Measurements from ENCODE around the gene ZNF322.

The ZNF322 gene

GRCh38 chr6:26660000-26660361 is 435 bp upstream of the ZNF322 start:
- Histone ChIP-seq H3K36me3 (ENCODE audit: control insufficient read depth, insufficient read depth, low read length) (peaks cover 7% of the 10 kb centered on the region), H3K4me3 (ENCODE audit: insufficient read depth, low read depth, low read length) (peak overlapping the region; percentile 83), H3K4me1 (ENCODE audit: control insufficient read depth, insufficient read depth, low read length) (peaks cover 8% of the 10 kb centered on the region), H3K9me3 (ENCODE audit: control insufficient read depth, low read length) (no peaks in the 10 kb centered on the region), H3K27ac (ENCODE audit: insufficient read depth, low read depth, low read length, poor library complexity, severe bottlenecking) (no peak overlapping the region), H3K27me3 (ENCODE audit: control insufficient read depth, insufficient read depth, low read length, poor library complexity, severe bottlenecking) (peaks cover 40% of the 10 kb centered on the region)
- 0 to 1% methylated on average over 5 of the region's 5 CpGs for WGBS, 2 experiments

DNA sequence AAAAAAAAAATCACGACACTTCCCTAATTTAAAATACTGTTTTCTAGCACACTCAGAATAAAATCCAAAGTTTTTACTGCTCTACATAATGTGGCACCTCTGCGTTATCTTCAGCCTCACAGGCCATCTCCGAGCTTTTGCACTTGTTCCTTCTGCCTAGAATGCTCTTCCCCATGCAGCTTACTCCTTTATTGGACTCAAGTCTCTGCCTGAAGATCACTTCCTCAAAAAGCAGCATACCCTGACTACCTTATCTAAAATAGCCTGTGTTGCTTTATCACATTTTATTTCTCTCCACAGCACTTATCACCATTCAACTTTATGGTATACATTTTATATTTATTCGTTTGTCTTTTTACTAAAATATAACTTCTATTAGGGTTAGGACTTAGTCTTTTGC is 2.3 kb downstream of the ZNF322 start:
- peaks cover 13% of the 10 kb centered on the region for H3K36me3 ChIP-seq (ENCODE audit: control insufficient read depth, insufficient read depth, low read length)
- WGBS, 2 experiments, result 92 to 93% methylated on average over 3 of the region's 4 CpGs
- no peaks in the 10 kb centered on the region for H3K9me3 ChIP-seq (ENCODE audit: control insufficient read depth, low read length)
- H3K4me1 ChIP-seq (ENCODE audit: control insufficient read depth, insufficient read depth, low read length), result peaks cover 8% of the 10 kb centered on the region
- H3K27me3 ChIP-seq (ENCODE audit: control insufficient read depth, insufficient read depth, low read length, poor library complexity, severe bottlenecking), result peaks cover 19% of the 10 kb centered on the region
- no peak overlapping the region for H3K27ac ChIP-seq (ENCODE audit: insufficient read depth, low read depth, low read length, poor library complexity, severe bottlenecking)
- H3K4me3 ChIP-seq (ENCODE audit: insufficient read depth, low read depth, low read length), result no peak overlapping the region

DNA sequence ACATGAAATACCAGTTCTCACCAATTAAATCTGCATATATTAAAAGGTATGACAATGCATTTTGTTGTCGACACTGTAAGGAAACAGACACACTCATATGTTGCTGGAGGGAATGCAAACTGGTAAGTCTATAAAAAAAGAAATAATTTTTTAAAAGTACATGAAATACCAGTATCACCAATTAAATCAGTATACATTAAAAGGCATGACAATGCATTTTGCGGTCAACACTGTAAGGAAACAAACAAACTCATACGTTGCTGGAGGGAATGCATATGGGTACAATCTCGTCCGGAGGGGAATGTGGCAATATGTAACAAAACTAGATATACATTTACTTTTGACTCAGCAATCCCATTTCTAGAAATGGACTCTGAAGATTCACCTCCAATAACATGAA is 6.5 kb downstream of the ZNF322 start:
- Histone ChIP-seq H3K27me3 (ENCODE audit: control insufficient read depth, insufficient read depth, low read length, poor library complexity, severe bottlenecking) (no peaks in the 10 kb centered on the region), H3K4me3 (ENCODE audit: insufficient read depth, low read depth, low read length) (no peak overlapping the region), H3K36me3 (ENCODE audit: control insufficient read depth, insufficient read depth, low read length) (peaks cover 13% of the 10 kb centered on the region), H3K27ac (ENCODE audit: insufficient read depth, low read depth, low read length, poor library complexity, severe bottlenecking) (no peak overlapping the region), H3K9me3 (ENCODE audit: control insufficient read depth, low read length) (no peaks in the 10 kb centered on the region), H3K4me1 (ENCODE audit: control insufficient read depth, insufficient read depth, low read length) (peaks cover under 1% of the 10 kb centered on the region)
- whole genome bisulfite sequencing, 2 experiments, result 96 to 100% methylated on average over 1 to 5 of the region's 5 CpGs

DNA sequence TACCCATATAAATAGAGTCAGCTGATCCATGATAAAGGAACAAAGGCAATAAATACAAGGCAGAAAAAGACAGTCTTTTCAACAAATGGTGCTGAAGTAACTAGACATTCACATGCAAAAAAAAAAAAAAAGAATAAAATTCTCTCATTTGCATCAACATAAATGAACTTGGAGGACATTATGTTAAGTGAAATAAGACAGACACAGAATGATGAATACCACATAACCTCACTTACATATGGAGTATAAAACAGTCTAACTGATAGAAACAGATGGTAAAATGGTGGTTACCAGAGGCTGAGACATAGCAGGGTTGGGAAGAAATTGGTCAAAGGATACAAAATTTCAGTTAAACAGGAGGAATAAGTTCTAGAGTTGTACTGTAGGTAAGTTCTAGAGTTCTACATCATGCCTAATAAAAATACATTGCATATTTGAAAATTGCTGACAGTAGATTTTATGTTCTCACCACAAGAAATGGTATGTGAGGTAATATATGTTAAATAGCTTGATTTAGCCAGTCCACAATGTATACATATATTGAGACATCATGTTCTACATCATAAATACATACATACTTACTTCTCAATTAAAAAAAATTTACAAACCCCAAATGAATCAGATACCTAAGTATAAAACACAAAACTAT is 8.3 kb downstream of the ZNF322 start:
- H3K9me3 ChIP-seq (ENCODE audit: control insufficient read depth, low read length), result no peaks in the 10 kb centered on the region
- H3K36me3 ChIP-seq (ENCODE audit: control insufficient read depth, insufficient read depth, low read length), result peaks cover 13% of the 10 kb centered on the region

DNA sequence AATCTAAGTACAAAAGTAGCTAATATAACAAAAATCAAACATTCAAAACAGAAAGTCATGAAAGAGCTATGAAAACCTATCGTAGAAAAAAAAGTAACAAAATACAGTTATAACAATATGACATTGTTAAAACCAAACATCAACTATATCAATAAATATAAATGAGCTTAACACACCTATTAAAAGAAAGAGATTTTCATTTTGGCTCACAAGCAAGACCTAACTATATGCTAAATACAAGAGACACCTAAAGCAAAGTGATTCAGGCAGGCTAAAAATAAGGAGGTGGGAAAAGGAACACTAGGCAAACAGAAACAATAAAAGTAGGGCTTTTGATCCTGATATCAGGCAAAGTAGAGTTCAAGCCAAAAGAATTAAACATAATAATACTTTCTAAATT is 13.5 kb downstream of the ZNF322 start:
- peaks cover 21% of the 10 kb centered on the region for H3K36me3 ChIP-seq (ENCODE audit: control insufficient read depth, insufficient read depth, low read length)
- 88% methylated on average over 1 of the region's 1 CpG; no CpG with 5 or more reads in 1 of the 2 experiments for WGBS, 2 experiments
- H3K27me3 ChIP-seq (ENCODE audit: control insufficient read depth, insufficient read depth, low read length, poor library complexity, severe bottlenecking), result no peaks in the 10 kb centered on the region
- no peaks in the 10 kb centered on the region for H3K9me3 ChIP-seq (ENCODE audit: control insufficient read depth, low read length)
- no peak overlapping the region for H3K27ac ChIP-seq (ENCODE audit: insufficient read depth, low read depth, low read length, poor library complexity, severe bottlenecking)
- no peak overlapping the region for H3K4me3 ChIP-seq (ENCODE audit: insufficient read depth, low read depth, low read length)
- no peaks in the 10 kb centered on the region for H3K4me1 ChIP-seq (ENCODE audit: control insufficient read depth, insufficient read depth, low read length)

More for the DNA sequence above, 8.3 kb downstream of the ZNF322 start:
- no peaks in the 10 kb centered on the region for H3K4me1 ChIP-seq (ENCODE audit: control insufficient read depth, insufficient read depth, low read length)
- no peaks in the 10 kb centered on the region for H3K27me3 ChIP-seq (ENCODE audit: control insufficient read depth, insufficient read depth, low read length, poor library complexity, severe bottlenecking)
- H3K27ac ChIP-seq (ENCODE audit: insufficient read depth, low read depth, low read length, poor library complexity, severe bottlenecking), result no peak overlapping the region
- no peak overlapping the region for H3K4me3 ChIP-seq (ENCODE audit: insufficient read depth, low read depth, low read length)

- Histone ChIP-seq H3K4me1 (ENCODE audit: control insufficient read depth, insufficient read depth, low read length) (no peaks in the 10 kb centered on the region), H3K36me3 (ENCODE audit: control insufficient read depth, insufficient read depth, low read length) (peaks cover 38% of the 10 kb centered on the region)
- WGBS, 2 experiments, result 91 to 97% methylated on average over 1 of the region's 2 CpGs
Observed at GRCh38 chr6:26640806-26641205, 18.7 kb downstream of the ZNF322 start.

DNA sequence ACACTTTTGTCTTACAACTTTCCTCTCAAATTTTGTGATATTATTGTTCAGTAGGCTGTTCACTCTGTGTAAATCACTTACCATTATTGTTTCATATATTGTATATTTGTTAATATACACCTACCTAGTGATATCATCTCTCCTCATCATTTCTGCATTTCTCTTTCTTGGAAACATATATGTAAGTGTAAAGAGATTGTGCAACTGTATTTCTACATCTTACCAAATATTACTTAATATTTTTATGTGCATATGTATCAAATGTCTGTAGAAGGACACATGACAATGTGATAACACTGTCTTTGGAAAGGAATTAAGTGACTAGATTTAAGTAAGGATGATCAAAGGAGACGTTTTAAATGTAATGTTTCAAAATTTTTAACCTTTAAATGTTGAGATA is 30.2 kb downstream of the ZNF322 start:
- WGBS, 2 experiments, result 65 to 76% methylated on average over 1 of the region's 1 CpG
- Histone ChIP-seq H3K27me3 (ENCODE audit: control insufficient read depth, insufficient read depth, low read length, poor library complexity, severe bottlenecking) (no peaks in the 10 kb centered on the region), H3K9me3 (ENCODE audit: control insufficient read depth, low read length) (peaks cover 2% of the 10 kb centered on the region), H3K36me3 (ENCODE audit: control insufficient read depth, insufficient read depth, low read length) (no peaks in the 10 kb centered on the region), H3K4me3 (ENCODE audit: insufficient read depth, low read depth, low read length) (no peak overlapping the region), H3K4me1 (ENCODE audit: control insufficient read depth, insufficient read depth, low read length) (no peaks in the 10 kb centered on the region), H3K27ac (ENCODE audit: insufficient read depth, low read depth, low read length, poor library complexity, severe bottlenecking) (no peak overlapping the region)

More at GRCh38 chr6:26640806-26641205, 18.7 kb downstream of the ZNF322 start:
- Histone ChIP-seq H3K9me3 (ENCODE audit: control insufficient read depth, low read length) (no peaks in the 10 kb centered on the region), H3K27ac (ENCODE audit: insufficient read depth, low read depth, low read length, poor library complexity, severe bottlenecking) (no peak overlapping the region), H3K4me3 (ENCODE audit: insufficient read depth, low read depth, low read length) (no peak overlapping the region), H3K27me3 (ENCODE audit: control insufficient read depth, insufficient read depth, low read length, poor library complexity, severe bottlenecking) (no peaks in the 10 kb centered on the region)

DNA sequence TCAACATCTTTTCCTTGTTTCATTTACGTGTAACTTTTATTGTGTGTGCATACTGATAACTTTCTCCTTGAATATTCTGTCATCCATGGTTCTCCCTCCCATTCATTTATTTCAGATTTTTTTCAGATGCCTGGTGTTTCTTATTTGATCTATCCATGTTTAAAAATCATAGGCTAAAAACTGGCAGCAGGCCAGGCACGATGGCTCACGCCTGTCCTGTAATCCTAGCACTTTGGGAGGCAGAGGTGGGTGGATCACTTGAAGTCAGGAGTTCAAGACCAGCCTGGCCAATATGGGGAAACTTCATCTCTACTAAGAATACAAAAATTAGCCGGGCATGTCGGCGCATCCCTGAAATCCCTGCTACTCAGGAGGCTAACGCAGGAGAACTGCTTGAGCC is 31.7 kb downstream of the ZNF322 start:
- H3K4me3 ChIP-seq (ENCODE audit: insufficient read depth, low read depth, low read length), result no peak overlapping the region
- no peaks in the 10 kb centered on the region for H3K4me1 ChIP-seq (ENCODE audit: control insufficient read depth, insufficient read depth, low read length)
- 89 to 91% methylated on average over 6 to 7 of the region's 7 CpGs for WGBS, 2 experiments
- no peaks in the 10 kb centered on the region for H3K27me3 ChIP-seq (ENCODE audit: control insufficient read depth, insufficient read depth, low read length, poor library complexity, severe bottlenecking)
- H3K27ac ChIP-seq (ENCODE audit: insufficient read depth, low read depth, low read length, poor library complexity, severe bottlenecking), result no peak overlapping the region
- H3K9me3 ChIP-seq (ENCODE audit: control insufficient read depth, low read length), result peaks cover 2% of the 10 kb centered on the region
- H3K36me3 ChIP-seq (ENCODE audit: control insufficient read depth, insufficient read depth, low read length), result no peaks in the 10 kb centered on the region

- Histone ChIP-seq H3K4me3 (ENCODE audit: insufficient read depth, low read depth, low read length) (no peak overlapping the region), H3K9me3 (ENCODE audit: control insufficient read depth, low read length) (peaks cover 2% of the 10 kb centered on the region), H3K4me1 (ENCODE audit: control insufficient read depth, insufficient read depth, low read length) (no peaks in the 10 kb centered on the region), H3K27ac (ENCODE audit: insufficient read depth, low read depth, low read length, poor library complexity, severe bottlenecking) (no peak overlapping the region), H3K36me3 (ENCODE audit: control insufficient read depth, insufficient read depth, low read length) (no peaks in the 10 kb centered on the region), H3K27me3 (ENCODE audit: control insufficient read depth, insufficient read depth, low read length, poor library complexity, severe bottlenecking) (no peaks in the 10 kb centered on the region)
- WGBS, 2 experiments, result 95 to 100% methylated on average over 1 of the region's 1 CpG
Observed at GRCh38 chr6:26624557-26624956, 35.0 kb downstream of the ZNF322 start.

- no peaks in the 10 kb centered on the region for H3K27me3 ChIP-seq (ENCODE audit: control insufficient read depth, insufficient read depth, low read length, poor library complexity, severe bottlenecking)
- no peak overlapping the region for H3K4me3 ChIP-seq (ENCODE audit: insufficient read depth, low read depth, low read length)
- no peaks in the 10 kb centered on the region for H3K4me1 ChIP-seq (ENCODE audit: control insufficient read depth, insufficient read depth, low read length)
- WGBS, 2 experiments, result no CpG with 5 or more reads among the region's 1 CpG
- H3K36me3 ChIP-seq (ENCODE audit: control insufficient read depth, insufficient read depth, low read length), result no peaks in the 10 kb centered on the region
- H3K9me3 ChIP-seq (ENCODE audit: control insufficient read depth, low read length), result peaks cover 2% of the 10 kb centered on the region
- H3K27ac ChIP-seq (ENCODE audit: insufficient read depth, low read depth, low read length, poor library complexity, severe bottlenecking), result no peak overlapping the region
Observed at GRCh38 chr6:26623339-26623859, 36.1 kb downstream of the ZNF322 start.
